SU-DHL-6 (cell line): ENCODE results near the gene IFNG-AS1.

ENCODE experiments used
- H2AFZ ChIP-seq: fragments of 200-600 bp; sonication (generic); 2 replicates; pipeline ENCODE4 v1.6.1; 2014; ENCODE audit warnings: low read depth, mild to moderate bottlenecking, moderate library complexity, mixed read lengths, antibody characterized with exemption, low read length; ENCODE audit not compliant: severe bottlenecking
- H3F3A ChIP-seq: fragments of 200-600 bp; shearing (Covaris generic); 2 replicates; pipeline ENCODE4 v1.6.0; 2016; ENCODE audit warnings: antibody characterized with exemption, mild to moderate bottlenecking; ENCODE audit not compliant: insufficient read depth
- H3K27ac ChIP-seq: fragments of 200-600 bp; sonication (generic); 2 replicates; pipeline ENCODE4 v1.5.1; 2016; ENCODE audit warnings: low read depth, mild to moderate bottlenecking, low read length, moderate library complexity, mixed read lengths
- H3K27me3 ChIP-seq: fragments of 200-600 bp; sonication (generic), shearing (Covaris generic); 2 replicates; pipeline ENCODE4 v1.6.0; 2014; ENCODE audit warnings: mild to moderate bottlenecking, low read length
- H3K36me3 ChIP-seq: fragments of 200-600 bp; sonication (generic); 2 replicates; pipeline ENCODE4 v1.6.1; 2014; ENCODE audit warnings: mild to moderate bottlenecking, low read length, mixed read lengths
- H3K4me2 ChIP-seq: fragments of 300-600, 200-600 bp; shearing (Covaris generic), sonication (generic); 2 replicates; pipeline ENCODE4 v1.6.0; 2014; ENCODE audit warnings: low read length, low read depth, mild to moderate bottlenecking; ENCODE audit not compliant: poor library complexity, severe bottlenecking
- H3K4me3 ChIP-seq: fragments of 200-600 bp; sonication (generic); 2 replicates; pipeline ENCODE4 v1.5.1; 2014; ENCODE audit warnings: antibody characterized with exemption, low read length, mild to moderate bottlenecking, mixed read lengths; ENCODE audit not compliant: insufficient read depth, poor library complexity, severe bottlenecking
- H3K79me2 ChIP-seq: fragments of 200-600 bp; sonication (generic); 2 replicates; pipeline ENCODE4 v1.6.1; 2014; ENCODE audit warnings: mild to moderate bottlenecking, low read length, moderate library complexity; ENCODE audit not compliant: insufficient read depth
- H3K9ac ChIP-seq: fragments of 200-600 bp; sonication (generic); 2 replicates; pipeline ENCODE4 v1.7.0; 2014; ENCODE audit warnings: mild to moderate bottlenecking, low read length
- H3K9me2 ChIP-seq: fragments of 200-600 bp; sonication (generic); replicated peaks from 2 replicates; pipeline ENCODE4 v1.6.1; 2014; ENCODE audit warnings: low read length; ENCODE audit not compliant: insufficient read depth
- H3K9me3 ChIP-seq: fragments of 200-600 bp; sonication (generic); 2 replicates; pipeline ENCODE4 v1.6.1; 2014; ENCODE audit warnings: low read length, mixed read lengths; ENCODE audit not compliant: insufficient read depth
- H4K20me1 ChIP-seq: fragments of 200-600 bp; sonication (generic); 2 replicates; pipeline ENCODE4 v1.6.1; 2014; ENCODE audit warnings: low read depth, mild to moderate bottlenecking, antibody characterized with exemption, low read length, moderate library complexity, mixed read lengths
- CTCF ChIP-seq: fragments of 200-600 bp; sonication (generic); IDR thresholded peaks from one replicate; pipeline ENCODE4 v1.5.1; 2017; ENCODE audit warnings: antibody characterized with exemption, mild to moderate bottlenecking, low read length, moderate library complexity; ENCODE audit not compliant: insufficient read depth, poor library complexity, severe bottlenecking
- EZH2phosphoT487 ChIP-seq: fragments of 200-600 bp; sonication (generic), shearing (Covaris generic); conservative IDR thresholded peaks from 2 replicates; pipeline ENCODE4 v1.6.1; 2018; ENCODE audit warnings: mild to moderate bottlenecking, antibody characterized with exemption, low read length, moderate library complexity, mixed read lengths

The IFNG-AS1 gene

GRCh38 chr12:68037616-68038255 is 48.5 kb downstream of the IFNG-AS1 start:
- Histone ChIP-seq H3K79me2 (no peaks in the 10 kb centered on the region), H3K9me2 (no peaks in the 10 kb centered on the region), H3K9me3 (no peaks in the 10 kb centered on the region), H3K27ac (no peak overlapping the region), H3K27me3 (no peaks in the 10 kb centered on the region), H4K20me1 (no peaks in the 10 kb centered on the region; the same call in 1 of the 2 replicates), H3K36me3 (no peaks in the 10 kb centered on the region), H3K4me3 (no peak overlapping the region), H2AFZ (no peak overlapping the region), H3F3A (peaks cover 5% of the 10 kb centered on the region; the same call in 1 of the 2 replicates), H3K4me2 (no peak overlapping the region), H3K9ac (no peak overlapping the region)
- TF ChIP-seq EZH2phosphoT487 = no peak
- no peak for TF ChIP-seq CTCF

GRCh38 chr12:68038650-68039049 is 49.4 kb downstream of the IFNG-AS1 start:
- no peaks in the 10 kb centered on the region for H3K9me3 ChIP-seq
- no peaks in the 10 kb centered on the region for H3K79me2 ChIP-seq
- no peaks in the 10 kb centered on the region; the same call in 1 of the 2 replicates for H4K20me1 ChIP-seq
- H2AFZ ChIP-seq = no peak overlapping the region
- H3F3A ChIP-seq = peaks cover 5% of the 10 kb centered on the region; the same call in 1 of the 2 replicates
- H3K9ac ChIP-seq = no peak overlapping the region
- H3K27ac ChIP-seq = no peak overlapping the region
- H3K4me2 ChIP-seq = no peak overlapping the region
- TF ChIP-seq CTCF = no peak
- no peak for TF ChIP-seq EZH2phosphoT487
- H3K4me3 ChIP-seq = no peak overlapping the region
- no peaks in the 10 kb centered on the region for H3K9me2 ChIP-seq
- H3K27me3 ChIP-seq = no peaks in the 10 kb centered on the region
- H3K36me3 ChIP-seq = no peaks in the 10 kb centered on the region

- no peak overlapping the region for H3K4me2 ChIP-seq
- no peaks in the 10 kb centered on the region for H3K9me3 ChIP-seq
- peaks cover 5% of the 10 kb centered on the region; the same call in 1 of the 2 replicates for H3F3A ChIP-seq
- no peaks in the 10 kb centered on the region for H3K9me2 ChIP-seq
- H3K9ac ChIP-seq = no peak overlapping the region
- no peaks in the 10 kb centered on the region; the same call in 1 of the 2 replicates for H4K20me1 ChIP-seq
- no peak overlapping the region for H3K4me3 ChIP-seq
- no peak overlapping the region for H2AFZ ChIP-seq
- H3K27me3 ChIP-seq = no peaks in the 10 kb centered on the region
- H3K27ac ChIP-seq = no peak overlapping the region
- H3K36me3 ChIP-seq = no peaks in the 10 kb centered on the region
- H3K79me2 ChIP-seq = no peaks in the 10 kb centered on the region
- TF ChIP-seq CTCF (peak; percentile 95), EZH2phosphoT487 (no peak)
These were observed 51.3 kb downstream of the IFNG-AS1 start for GRCh38 chr12:68040450-68041075.
